Left lobe of liver (tissue), 2 donors: Measurements from ENCODE around the gene ATG101. TPM values are rescaled to one million over a fixed set of nuclear protein-coding genes. Genes with fewer than 3 reads are reported as not detected.

Experiments
- ATAC-seq: fragments of 200-7000 bp; cut with Tn5 transposase; one replicate; pipeline ENCODE4 v1.9.1; 2020; ENCODE audit warnings: mild to moderate bottlenecking, moderate library complexity
- DNase-seq: peaks from one replicate; pipeline ENCODE4 v3.0.0-alpha.2; 2020; ENCODE audit warnings: low spot score
- total RNA-seq: library from RNA; stranded (reverse); gene quantifications from one replicate; pipeline ENCODE4 v1.2.1, GENCODE V29; 2021
- donor health status: DM: no; HTN: no; CAD: no; lungs with moderate emphysema.
- donor health status: DM: no; HTN: yes; CAD: no.

The ATG101 gene
- total RNA-seq, 1 donor from 2014 or later = 18.0 TPM

GRCh38 chr12:52078276-52078675, 8.5 kb downstream of the ATG101 start:
- no peak for DNase-seq
- ATAC-seq = no peak

GRCh38 chr12:52079576-52080402, 10.0 kb downstream of the ATG101 start, which contains the start of gene SMIM41:
SMIM41 (plus strand) TSS chr12:52079704; CDS start chr12:52079780, 76 bp downstream.
- DNase-seq (no peak), ATAC-seq (no peak)

GRCh38 chr12:52080403-52081251, 10.8 kb downstream of the ATG101 start:
- DNase-seq = no peak
- ATAC-seq = no peak

- peak; percentile 45 for ATAC-seq
- DNase-seq = no peak
These were observed 11.5 kb downstream of the ATG101 start for GRCh38 chr12:52081263-52081733.

GRCh38 chr12:52082026-52082668, 12.4 kb downstream of the ATG101 start:
- DNase-seq = peak; percentile 74
- ATAC-seq = peak; percentile 71

- ATAC-seq (no peak), DNase-seq (no peak)
These were observed 12.8 kb downstream of the ATG101 start for GRCh38 chr12:52082669-52082987.

- ATAC-seq = peak; percentile 70
- DNase-seq = peak; percentile 61
These were observed 13.3 kb downstream of the ATG101 start for GRCh38 chr12:52082988-52083637.

GRCh38 chr12:52083638-52083996, 13.8 kb downstream of the ATG101 start:
- ATAC-seq (no peak), DNase-seq (no peak)

GRCh38 chr12:52084491-52085231, 14.9 kb downstream of the ATG101 start:
- DNase-seq = no peak

GRCh38 chr12:52085682-52086180, 16.0 kb downstream of the ATG101 start:
- DNase-seq (no peak), ATAC-seq (no peak)

More at GRCh38 chr12:52084491-52085231, 14.9 kb downstream of the ATG101 start:
- ATAC-seq = no peak

- DNase-seq (no peak), ATAC-seq (no peak)
These were observed 16.6 kb downstream of the ATG101 start for GRCh38 chr12:52086366-52086765.

GRCh38 chr12:52086944-52087835, 17.4 kb downstream of the ATG101 start:
- ATAC-seq (no peak), DNase-seq (no peak)

GRCh38 chr12:52087961-52088820, 18.4 kb downstream of the ATG101 start:
- DNase-seq = peak; percentile 41

GRCh38 chr12:52089491-52089890, 19.7 kb downstream of the ATG101 start:
- no peak for DNase-seq
- ATAC-seq = no peak

More at GRCh38 chr12:52087961-52088820, 18.4 kb downstream of the ATG101 start:
- ATAC-seq = no peak

- no peak for DNase-seq
- ATAC-seq = no peak
These were observed 20.5 kb downstream of the ATG101 start for GRCh38 chr12:52090291-52090690.

- ATAC-seq = no peak
- no peak for DNase-seq
These were observed 21.3 kb downstream of the ATG101 start for GRCh38 chr12:52091061-52091460.

GRCh38 chr12:52091869-52092268, 22.1 kb downstream of the ATG101 start:
- no peak for DNase-seq
- no peak for ATAC-seq

- peak; percentile 98 for ATAC-seq
These were observed 23.6 kb downstream of the ATG101 start for GRCh38 chr12:52093346-52093745.

More at GRCh38 chr12:52093346-52093745, 23.6 kb downstream of the ATG101 start:
- peak; percentile 95 for DNase-seq
